IMR-90 (cell line): ENCODE results near the gene RNU5D-1. TPM values are rescaled to one million over a fixed set of nuclear protein-coding genes. Genes with fewer than 3 reads are reported as not detected.

Experiments used
- ATAC-seq: fragments of 200-7000 bp; cut with Tn5 transposase; 2 replicates; pipeline ENCODE4 v1.9.1; 2020; ENCODE audit warnings: low read depth, mild to moderate bottlenecking, moderate library complexity
- BruUV-seq: library from RNA; stranded (reverse); fragments of 400-500 nt; replicated peaks from 2 replicates; lab custom pipeline; 2021; lab: Mats Ljungman, UMichigan
- CTCF ChIA-PET: fragments of 300-600 bp; formaldehyde crosslinking; extraction: SDS; loops from one replicate; lab custom pipeline; 2021; ENCODE audit warnings: antibody characterized with exemption; lab: Yijun Ruan, JAX
- POLR2A ChIA-PET: fragments of 300-600 bp; sonication (Branson Sonifier 250); formaldehyde crosslinking; loops from one replicate; lab custom pipeline; 2022; ENCODE audit warnings: antibody characterized with exemption; ENCODE audit not compliant: unreplicated experiment; lab: Charles Lee
- DNase-seq: peaks from one replicate; pipeline ENCODE4 v3.0.0; 2013
- H2AFZ ChIP-seq: replicated peaks from 2 replicates; pipeline ENCODE3; 2013; ENCODE audit warnings: low read length, mild to moderate bottlenecking; ENCODE audit not compliant: poor library complexity
- H2AK5ac ChIP-seq: 2 replicates; pipeline ENCODE4 v1.6.1; 2013; ENCODE audit warnings: low read depth, low read length, inconsistent platforms
- H2AK9ac ChIP-seq: replicated peaks from 2 replicates; pipeline ENCODE3; 2013; ENCODE audit warnings: mild to moderate bottlenecking, low read depth, low read length, moderate library complexity; ENCODE audit not compliant: poor library complexity
- H2BK120ac ChIP-seq: 2 replicates; pipeline ENCODE4 v1.6.1; 2013; ENCODE audit warnings: low read depth, low read length, inconsistent platforms
- H2BK15ac ChIP-seq: 3 replicates; pipeline ENCODE4 v1.6.1; 2013; ENCODE audit warnings: low read depth, low read length, inconsistent platforms
- H2BK20ac ChIP-seq: 2 replicates; pipeline ENCODE4 v1.6.1; 2013; ENCODE audit warnings: low read depth, mild to moderate bottlenecking, inconsistent platforms, low read length, moderate library complexity
- H2BK5ac ChIP-seq: 2 replicates; pipeline ENCODE4 v1.6.1; 2013; ENCODE audit warnings: mild to moderate bottlenecking, low read depth, low read length, inconsistent platforms; ENCODE audit not compliant: poor library complexity, severe bottlenecking
- H3K14ac ChIP-seq: replicated peaks from 2 replicates; pipeline ENCODE4 v1.6.1; 2013; ENCODE audit warnings: low read depth, low read length, inconsistent platforms
- H3K18ac ChIP-seq: 2 replicates; pipeline ENCODE4 v1.6.1; 2013; ENCODE audit warnings: low read depth, low read length, control low read depth
- H3K23ac ChIP-seq: 2 replicates; pipeline ENCODE4 v1.6.1; 2013; ENCODE audit warnings: low read depth, low read length, inconsistent platforms
- H3K27ac ChIP-seq: 2 replicates; pipeline ENCODE4 v1.5.1; 2013; ENCODE audit warnings: mild to moderate bottlenecking, control low read depth, low read length; ENCODE audit not compliant: insufficient read depth
- H3K27me3 ChIP-seq: 2 replicates; pipeline ENCODE4 v1.6.1; 2013; ENCODE audit warnings: low read length; ENCODE audit not compliant: control insufficient read depth, insufficient read depth
- H3K36me3 ChIP-seq: 2 replicates; pipeline ENCODE4 v1.6.1; 2013; ENCODE audit warnings: low read length, mixed read lengths; ENCODE audit not compliant: control insufficient read depth, insufficient read depth
- H3K4ac ChIP-seq: 2 replicates; pipeline ENCODE4 v1.6.1; 2013; ENCODE audit warnings: low read depth, low read length, inconsistent platforms
- H3K4me1 ChIP-seq: 2 replicates; pipeline ENCODE4 v1.6.1; 2013; ENCODE audit warnings: low read length, mixed read lengths; ENCODE audit not compliant: control insufficient read depth, insufficient read depth
- H3K4me2 ChIP-seq: 2 replicates; pipeline ENCODE4 v1.6.1; 2013; ENCODE audit warnings: low read depth, mild to moderate bottlenecking, control low read depth, low read length, moderate library complexity
- H3K4me3 ChIP-seq: 2 replicates; pipeline ENCODE4 v1.5.1; 2013; ENCODE audit warnings: low read depth, mild to moderate bottlenecking, control low read depth, low read length, moderate library complexity; ENCODE audit not compliant: insufficient read depth
- H3K56ac ChIP-seq: 2 replicates; pipeline ENCODE4 v1.6.1; 2013; ENCODE audit warnings: low read length, inconsistent platforms; ENCODE audit not compliant: insufficient read depth; ENCODE audit errors: extremely low read depth
- H3K79me1 ChIP-seq, 2 experiments: 2 replicates each; pipeline ENCODE4 v1.6.1; 2013; ENCODE audit warnings: low read length in 2 of 2, inconsistent platforms in 1 of 2, low read depth in 1 of 2
- H3K9ac ChIP-seq: 2 replicates; pipeline ENCODE4 v1.6.1; 2013; ENCODE audit warnings: low read depth, low read length, control low read depth
- H3K9me1 ChIP-seq: 2 replicates; pipeline ENCODE4 v1.6.1; 2013; ENCODE audit warnings: low read length, inconsistent platforms; ENCODE audit not compliant: insufficient read depth
- H3K9me3 ChIP-seq: 2 replicates; pipeline ENCODE4 v1.6.1; 2013; ENCODE audit warnings: low read length; ENCODE audit not compliant: control insufficient read depth, insufficient read depth
- H4K20me1 ChIP-seq: 2 replicates; pipeline ENCODE4 v1.6.1; 2013; ENCODE audit warnings: low read length, inconsistent platforms; ENCODE audit not compliant: insufficient read depth
- H4K5ac ChIP-seq: 2 replicates; pipeline ENCODE4 v1.6.1; 2013; ENCODE audit warnings: mild to moderate bottlenecking, low read depth, low read length, control low read depth
- H4K8ac ChIP-seq, 2 experiments: 2 replicates each; pipeline ENCODE4 v1.6.1; 2013; ENCODE audit warnings: low read depth in 2 of 2, low read length in 2 of 2, control low read depth in 1 of 2, inconsistent platforms in 1 of 2
- H4K91ac ChIP-seq: 2 replicates; pipeline ENCODE4 v1.6.1; 2013; ENCODE audit warnings: low read depth, low read length, inconsistent platforms; ENCODE audit not compliant: insufficient read depth
- CEBPB ChIP-seq: IDR thresholded peaks from 2 replicates; pipeline ENCODE4 v1.6.1; 2012; ENCODE audit warnings: low read depth, low read length, improper control_type of control experiment
- CHD1 ChIP-seq: IDR thresholded peaks from 2 replicates; pipeline ENCODE4 v1.6.1; 2012; ENCODE audit warnings: low read depth, low read length, improper control_type of control experiment
- POLR2A ChIP-seq: IDR thresholded peaks from 2 replicates; pipeline ENCODE4 v1.6.1; 2012; ENCODE audit warnings: mild to moderate bottlenecking, low read depth, low read length
- RFX5 ChIP-seq: IDR thresholded peaks from 2 replicates; pipeline ENCODE4 v1.8.0; 2012; ENCODE audit warnings: low read depth, mild to moderate bottlenecking, low read length, moderate library complexity
- SMC3 ChIP-seq: fragments of 150-350 bp; IDR thresholded peaks from 2 replicates; pipeline ENCODE4 v1.6.1; 2016; ENCODE audit warnings: low read depth, mild to moderate bottlenecking, antibody characterized with exemption, low read length, moderate library complexity
- WGBS, 2 experiments: methylation state at CpG; one replicate each; pipeline versions ENCODE4 v1.1.5 to v1.1.7; 2013; ENCODE audit warnings: missing lambda C conversion rate in 2 of 2; ENCODE audit not compliant: insufficient read length in 1 of 2; ENCODE audit errors: extremely low coverage in 2 of 2; 5-methylcytosine and 5-hydroxymethylcytosine counted together
- dilution Hi-C: fragments of 300-500 bp; cut with HindIII; formaldehyde crosslinking; loops from one replicate; pipeline ENCODE4 v1.14.3; 2018; ENCODE audit warnings: low sequenced_read_pairs; ENCODE audit not compliant: unreplicated experiment
- in situ Hi-C: fragments of 300-500 bp; cut with MboI; formaldehyde crosslinking; loops from 3 replicates; pipeline ENCODE4 v1.14.3; 2019; ENCODE audit warnings: low sequenced_read_pairs, inconsistent platforms, mixed read lengths
- intact Hi-C: fragments of 100-400 bp; cut with micrococcal nuclease; formaldehyde crosslinking; loops from 2 replicates; pipeline ENCODE4 v1.10.0; 2022
- polyA plus RNA-seq, 3 experiments: library from polyadenylated mRNA; depleted of rRNA; stranded (reverse); fragments of >200 nt; gene quantifications; 2 replicates each; pipeline ENCODE4 v1.2.3, GENCODE V29; 2012; ENCODE audit warnings: low replicate concordance in 1 of 3
- total RNA-seq: library from RNA; depleted of rRNA; stranded (reverse); fragments of >200 nt; gene quantifications from 2 replicates; pipeline ENCODE4 v1.2.3, GENCODE V29; 2012
- TF ChIP-seq, protein P1 (sequence below): fragments of 150-350 bp; IDR thresholded peaks from 2 replicates; pipeline ENCODE4 v1.6.1; 2016; ENCODE audit warnings: low read depth, mild to moderate bottlenecking, low read length, moderate library complexity, borderline replicate concordance

The RNU5D-1 gene
- total and polyA plus RNA-seq, 2 of the 4 experiments (the other 2 are of a cell fraction) = not detected

DNA sequence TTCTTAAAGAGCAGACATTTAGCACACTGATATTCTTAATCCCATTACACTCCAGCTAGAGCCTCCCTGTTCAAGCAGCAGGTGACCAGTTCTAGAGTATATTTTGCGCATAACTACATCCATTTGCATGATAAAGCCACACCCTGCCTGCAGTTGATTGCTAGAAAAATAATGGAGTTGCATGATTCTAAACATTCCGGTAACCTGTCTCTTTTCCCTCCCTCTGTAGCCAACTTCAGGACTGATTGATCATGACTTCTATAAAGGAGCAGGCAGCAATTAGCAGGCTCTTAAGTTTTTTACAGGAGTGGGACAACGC lies 41.6 kb downstream of the RNU5D-1 start:
- Histone ChIP-seq H4K8ac (no peak overlapping the region), H3K9ac (no peak overlapping the region), H2AK5ac (no peak overlapping the region), H3K79me1 (no peaks in the 10 kb centered on the region), H3K4me2 (no peak overlapping the region), H2AFZ (no peak overlapping the region), H2BK20ac (no peak overlapping the region), H3K14ac (no peak overlapping the region), H3K9me1 (no peaks in the 10 kb centered on the region), H2BK15ac (no peak overlapping the region), H3K23ac (no peak overlapping the region), H3K27me3 (peaks cover 15% of the 10 kb centered on the region), H3K36me3 (no peaks in the 10 kb centered on the region), H3K9me3 (no peaks in the 10 kb centered on the region), H4K91ac (no peak overlapping the region), H2BK5ac (no peak overlapping the region), H3K4ac (no peak overlapping the region), H3K56ac (no peak overlapping the region), H4K5ac (no peak overlapping the region), H4K20me1 (no peaks in the 10 kb centered on the region), H2AK9ac (no peak overlapping the region), H3K27ac (no peak overlapping the region), H3K4me1 (no peaks in the 10 kb centered on the region), H3K4me3 (no peak overlapping the region), H3K18ac (no peak overlapping the region), H2BK120ac (no peak overlapping the region)
- in situ Hi-C loops (no loop called here), intact Hi-C loops (no loop called here), dilution Hi-C loops (no loop called here)
- CTCF ChIA-PET = no interaction called here
- POLR2A ChIA-PET = no interaction called here
- WGBS, 2 experiments = no CpG with 5 or more reads among the region's 3 CpGs
- DNase-seq (no peak), ATAC-seq (no peak)
- BruUV-seq = no TSS peak
- TF ChIP-seq SMC3 = no peak
- TF ChIP-seq RFX5 = no peak
- TF ChIP-seq POLR2A = no peak
- no peak for TF ChIP-seq CHD1
- TF ChIP-seq, protein P1, sequence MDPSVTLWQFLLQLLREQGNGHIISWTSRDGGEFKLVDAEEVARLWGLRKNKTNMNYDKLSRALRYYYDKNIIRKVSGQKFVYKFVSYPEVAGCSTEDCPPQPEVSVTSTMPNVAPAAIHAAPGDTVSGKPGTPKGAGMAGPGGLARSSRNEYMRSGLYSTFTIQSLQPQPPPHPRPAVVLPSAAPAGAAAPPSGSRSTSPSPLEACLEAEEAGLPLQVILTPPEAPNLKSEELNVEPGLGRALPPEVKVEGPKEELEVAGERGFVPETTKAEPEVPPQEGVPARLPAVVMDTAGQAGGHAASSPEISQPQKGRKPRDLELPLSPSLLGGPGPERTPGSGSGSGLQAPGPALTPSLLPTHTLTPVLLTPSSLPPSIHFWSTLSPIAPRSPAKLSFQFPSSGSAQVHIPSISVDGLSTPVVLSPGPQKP = no peak
- no peak for TF ChIP-seq CEBPB
